Measurements from ENCODE around the gene ILRUN. TPM values are rescaled to one million over a fixed set of nuclear protein-coding genes. Genes with fewer than 3 reads are reported as not detected.
A peak's percentile ranks its signal among the peaks of the same experiment; 100 is the strongest.
"Not testable (repeated sequence)": the region's sequence is repeated elsewhere in the genome, so short reads cannot be mapped to it uniquely, and the experiment has no call there.

The ILRUN gene
- total RNA-seq, 1 donor from 2014 or later = 52.0 TPM

- no peak overlapping the region for H3K4me3 Mint-ChIP-seq
- peaks cover 5% of the 10 kb centered on the region for H3K9me3 Mint-ChIP-seq
- no peak for DNase-seq (ENCODE audit: low read depth, low spot score)
- peaks cover 4% of the 10 kb centered on the region for H3K36me3 Mint-ChIP-seq (ENCODE audit: low read depth)
- peaks cover 17% of the 10 kb centered on the region for H3K4me1 Mint-ChIP-seq
- TF ChIP-seq CTCF (conservative IDR thresholded peaks at IDR 0.05) = no peak
- H3K27ac Mint-ChIP-seq (ENCODE audit: unreplicated experiment) = no peak overlapping the region
- no peaks in the 10 kb centered on the region for H3K27me3 Mint-ChIP-seq (ENCODE audit: low read depth)
Measured at GRCh38 chr6:34722451-34722850, 25.9 kb upstream of the ILRUN start.

- not testable (repeated sequence) for H3K27me3 Mint-ChIP-seq (ENCODE audit: low read depth); H3K9me3 Mint-ChIP-seq; DNase-seq (ENCODE audit: low read depth, low spot score); H3K36me3 Mint-ChIP-seq (ENCODE audit: low read depth); H3K4me3 Mint-ChIP-seq
- Mint-ChIP-seq H3K4me1 (peaks cover 17% of the 10 kb centered on the region), H3K27ac (ENCODE audit: unreplicated experiment) (peak overlapping the region; percentile 67)
Measured at GRCh38 chr6:34720160-34720559, 23.6 kb upstream of the ILRUN start.

GRCh38 chr6:34719646-34720045 lies 23.1 kb upstream of the ILRUN start:
- H3K27ac Mint-ChIP-seq (ENCODE audit: unreplicated experiment); DNase-seq (ENCODE audit: low read depth, low spot score); H3K4me3 Mint-ChIP-seq; H3K36me3 Mint-ChIP-seq (ENCODE audit: low read depth); H3K9me3 Mint-ChIP-seq; H3K27me3 Mint-ChIP-seq (ENCODE audit: low read depth): not testable (repeated sequence)
- H3K4me1 Mint-ChIP-seq = peaks cover 17% of the 10 kb centered on the region

- DNase-seq (ENCODE audit: low read depth, low spot score) = no peak
- no peak overlapping the region for H3K4me3 Mint-ChIP-seq
- H3K27me3 Mint-ChIP-seq (ENCODE audit: low read depth) = no peaks in the 10 kb centered on the region
- no peak overlapping the region for H3K27ac Mint-ChIP-seq (ENCODE audit: unreplicated experiment)
- peaks cover 17% of the 10 kb centered on the region for H3K4me1 Mint-ChIP-seq
- no peaks in the 10 kb centered on the region for H3K9me3 Mint-ChIP-seq
- no peak for TF ChIP-seq CTCF (conservative IDR thresholded peaks at IDR 0.05)
- no peaks in the 10 kb centered on the region for H3K36me3 Mint-ChIP-seq (ENCODE audit: low read depth)
Measured at GRCh38 chr6:34718976-34719375, 22.4 kb upstream of the ILRUN start.

- Mint-ChIP-seq H3K4me3 (no peak overlapping the region), H3K36me3 (ENCODE audit: low read depth) (no peaks in the 10 kb centered on the region), H3K27ac (ENCODE audit: unreplicated experiment) (no peak overlapping the region), H3K9me3 (no peaks in the 10 kb centered on the region), H3K4me1 (peaks cover 13% of the 10 kb centered on the region), H3K27me3 (ENCODE audit: low read depth) (no peaks in the 10 kb centered on the region)
- DNase-seq (ENCODE audit: low read depth, low spot score) = no peak
- TF ChIP-seq CTCF (conservative IDR thresholded peaks at IDR 0.05) = no peak
Measured at GRCh38 chr6:34717466-34717865, 20.9 kb upstream of the ILRUN start.

- Mint-ChIP-seq H3K9me3 (no peaks in the 10 kb centered on the region), H3K4me1 (peaks cover 13% of the 10 kb centered on the region), H3K27me3 (ENCODE audit: low read depth) (no peaks in the 10 kb centered on the region), H3K4me3 (no peak overlapping the region), H3K36me3 (ENCODE audit: low read depth) (no peaks in the 10 kb centered on the region), H3K27ac (ENCODE audit: unreplicated experiment) (no peak overlapping the region)
- no peak for DNase-seq (ENCODE audit: low read depth, low spot score)
- no peak for TF ChIP-seq CTCF (conservative IDR thresholded peaks at IDR 0.05)
Measured at GRCh38 chr6:34714663-34715062, 18.1 kb upstream of the ILRUN start.

GRCh38 chr6:34712881-34713280 lies 16.3 kb upstream of the ILRUN start:
- not testable (repeated sequence) for H3K9me3 Mint-ChIP-seq; H3K27me3 Mint-ChIP-seq (ENCODE audit: low read depth); H3K36me3 Mint-ChIP-seq (ENCODE audit: low read depth); DNase-seq (ENCODE audit: low read depth, low spot score); H3K27ac Mint-ChIP-seq (ENCODE audit: unreplicated experiment); H3K4me3 Mint-ChIP-seq
- peaks cover 13% of the 10 kb centered on the region for H3K4me1 Mint-ChIP-seq
